IMR-90 (cell line): ENCODE measurements around the gene ARF3.

Experiments
- BHLHE40 ChIP-seq: fragments of 150-350 bp; IDR thresholded peaks from 2 replicates; pipeline ENCODE4 v1.6.1; 2016; ENCODE audit warnings: mild to moderate bottlenecking, low read depth, low read length
- CEBPB ChIP-seq: IDR thresholded peaks from 2 replicates; pipeline ENCODE4 v1.6.1; 2012; ENCODE audit warnings: low read depth, low read length, improper control_type of control experiment
- CHD1 ChIP-seq: IDR thresholded peaks from 2 replicates; pipeline ENCODE4 v1.6.1; 2012; ENCODE audit warnings: low read depth, low read length, improper control_type of control experiment
- MXI1 ChIP-seq: IDR thresholded peaks from 2 replicates; pipeline ENCODE4 v1.6.1; 2012; ENCODE audit warnings: low read depth, mild to moderate bottlenecking, low read length, moderate library complexity, borderline replicate concordance
- NFE2L2 ChIP-seq: fragments of 150-350 bp; IDR thresholded peaks from 2 replicates; pipeline ENCODE4 v1.6.1; 2016; ENCODE audit warnings: low read depth, mild to moderate bottlenecking, low read length
- POLR2A ChIP-seq: IDR thresholded peaks from 2 replicates; pipeline ENCODE4 v1.6.1; 2012; ENCODE audit warnings: mild to moderate bottlenecking, low read depth, low read length
- RAD21 ChIP-seq: IDR thresholded peaks from 2 replicates; pipeline ENCODE4 v1.6.1; 2012; ENCODE audit warnings: low read length, improper control_type of control experiment
- TF ChIP-seq, protein P1 (sequence below): conservative IDR thresholded peaks from 2 replicates; pipeline ENCODE4 v1.5.1; 2012; ENCODE audit warnings: mild to moderate bottlenecking, low read depth, low read length, improper control_type of control experiment
- TF ChIP-seq, protein P2 (sequence below): fragments of 150-350 bp; IDR thresholded peaks from 2 replicates; pipeline ENCODE4 v1.6.1; 2017; ENCODE audit warnings: mild to moderate bottlenecking, antibody characterized with exemption, low read length, low read depth
- TF ChIP-seq, protein P3 (sequence below): fragments of 150-350 bp; IDR thresholded peaks from 2 replicates; pipeline ENCODE4 v1.6.1; 2016; ENCODE audit warnings: low read depth, mild to moderate bottlenecking, low read length, moderate library complexity, borderline replicate concordance

- TF ChIP-seq CHD1 (no peak), NFE2L2 (no peak), MXI1 (no peak), CEBPB (no peak), RAD21 (no peak), POLR2A (no peak), BHLHE40 (no peak)
- TF ChIP-seq, protein P1, sequence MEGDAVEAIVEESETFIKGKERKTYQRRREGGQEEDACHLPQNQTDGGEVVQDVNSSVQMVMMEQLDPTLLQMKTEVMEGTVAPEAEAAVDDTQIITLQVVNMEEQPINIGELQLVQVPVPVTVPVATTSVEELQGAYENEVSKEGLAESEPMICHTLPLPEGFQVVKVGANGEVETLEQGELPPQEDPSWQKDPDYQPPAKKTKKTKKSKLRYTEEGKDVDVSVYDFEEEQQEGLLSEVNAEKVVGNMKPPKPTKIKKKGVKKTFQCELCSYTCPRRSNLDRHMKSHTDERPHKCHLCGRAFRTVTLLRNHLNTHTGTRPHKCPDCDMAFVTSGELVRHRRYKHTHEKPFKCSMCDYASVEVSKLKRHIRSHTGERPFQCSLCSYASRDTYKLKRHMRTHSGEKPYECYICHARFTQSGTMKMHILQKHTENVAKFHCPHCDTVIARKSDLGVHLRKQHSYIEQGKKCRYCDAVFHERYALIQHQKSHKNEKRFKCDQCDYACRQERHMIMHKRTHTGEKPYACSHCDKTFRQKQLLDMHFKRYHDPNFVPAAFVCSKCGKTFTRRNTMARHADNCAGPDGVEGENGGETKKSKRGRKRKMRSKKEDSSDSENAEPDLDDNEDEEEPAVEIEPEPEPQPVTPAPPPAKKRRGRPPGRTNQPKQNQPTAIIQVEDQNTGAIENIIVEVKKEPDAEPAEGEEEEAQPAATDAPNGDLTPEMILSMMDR: no peak
- TF ChIP-seq, protein P2, sequence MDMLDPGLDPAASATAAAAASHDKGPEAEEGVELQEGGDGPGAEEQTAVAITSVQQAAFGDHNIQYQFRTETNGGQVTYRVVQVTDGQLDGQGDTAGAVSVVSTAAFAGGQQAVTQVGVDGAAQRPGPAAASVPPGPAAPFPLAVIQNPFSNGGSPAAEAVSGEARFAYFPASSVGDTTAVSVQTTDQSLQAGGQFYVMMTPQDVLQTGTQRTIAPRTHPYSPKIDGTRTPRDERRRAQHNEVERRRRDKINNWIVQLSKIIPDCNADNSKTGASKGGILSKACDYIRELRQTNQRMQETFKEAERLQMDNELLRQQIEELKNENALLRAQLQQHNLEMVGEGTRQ: no peak
- TF ChIP-seq, protein P3, sequence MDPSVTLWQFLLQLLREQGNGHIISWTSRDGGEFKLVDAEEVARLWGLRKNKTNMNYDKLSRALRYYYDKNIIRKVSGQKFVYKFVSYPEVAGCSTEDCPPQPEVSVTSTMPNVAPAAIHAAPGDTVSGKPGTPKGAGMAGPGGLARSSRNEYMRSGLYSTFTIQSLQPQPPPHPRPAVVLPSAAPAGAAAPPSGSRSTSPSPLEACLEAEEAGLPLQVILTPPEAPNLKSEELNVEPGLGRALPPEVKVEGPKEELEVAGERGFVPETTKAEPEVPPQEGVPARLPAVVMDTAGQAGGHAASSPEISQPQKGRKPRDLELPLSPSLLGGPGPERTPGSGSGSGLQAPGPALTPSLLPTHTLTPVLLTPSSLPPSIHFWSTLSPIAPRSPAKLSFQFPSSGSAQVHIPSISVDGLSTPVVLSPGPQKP: no peak
Measured at GRCh38 chr12:48981757-48982157, 24.5 kb upstream of the ARF3 start.
